B cell (primary cell): ENCODE measurements around the gene PLIN5.

Source experiments
- EZH2 ChIP-seq: IDR thresholded peaks from 2 replicates; pipeline ENCODE4 v1.6.1; 2012; ENCODE audit warnings: borderline replicate concordance, low read depth, mild to moderate bottlenecking, moderate library complexity, low read length; ENCODE audit not compliant: insufficient read depth, poor library complexity, severe bottlenecking
- TF ChIP-seq, protein P1 (sequence below): fragments of 200-600 bp; IDR thresholded peaks from one replicate; pipeline ENCODE4 v1.8.0; 2022; ENCODE audit warnings: antibody characterized with exemption, mild to moderate bottlenecking

DNA sequence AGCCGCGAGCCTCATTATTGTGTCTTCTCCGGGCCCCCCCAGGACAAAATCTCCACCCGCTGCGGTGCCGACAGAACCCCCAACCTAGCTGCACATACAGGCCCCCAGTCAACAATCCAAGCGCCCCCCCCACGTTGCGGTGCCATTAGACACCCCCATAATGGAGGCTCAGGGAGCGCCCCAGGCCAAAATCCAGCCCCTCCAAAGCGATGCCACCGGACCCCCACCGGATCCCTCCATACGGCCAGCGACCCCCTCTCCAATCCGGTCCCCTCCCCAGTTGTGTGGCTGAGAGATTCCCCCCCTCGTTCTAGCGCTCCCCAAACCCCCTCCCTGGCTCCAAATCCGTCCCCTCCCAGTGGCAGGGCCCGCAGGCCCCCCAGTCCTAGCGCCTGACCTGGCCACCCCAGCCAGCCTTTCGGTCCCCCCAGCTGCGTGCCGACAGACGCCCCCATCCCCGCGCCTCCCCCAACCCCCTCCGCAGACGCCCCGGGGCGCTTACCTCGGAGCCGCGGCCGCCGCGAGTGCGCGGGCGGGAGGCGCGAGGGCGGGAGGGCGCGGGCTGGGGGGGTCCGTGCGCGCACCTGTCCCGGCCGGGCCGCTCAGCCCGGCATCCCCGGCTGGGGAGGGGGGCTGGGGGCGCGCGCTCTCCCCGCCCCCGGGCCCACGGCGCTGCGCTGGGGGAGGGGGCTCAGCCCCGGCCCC is 46.1 kb upstream of the PLIN5 start:
- TF ChIP-seq, protein P1, sequence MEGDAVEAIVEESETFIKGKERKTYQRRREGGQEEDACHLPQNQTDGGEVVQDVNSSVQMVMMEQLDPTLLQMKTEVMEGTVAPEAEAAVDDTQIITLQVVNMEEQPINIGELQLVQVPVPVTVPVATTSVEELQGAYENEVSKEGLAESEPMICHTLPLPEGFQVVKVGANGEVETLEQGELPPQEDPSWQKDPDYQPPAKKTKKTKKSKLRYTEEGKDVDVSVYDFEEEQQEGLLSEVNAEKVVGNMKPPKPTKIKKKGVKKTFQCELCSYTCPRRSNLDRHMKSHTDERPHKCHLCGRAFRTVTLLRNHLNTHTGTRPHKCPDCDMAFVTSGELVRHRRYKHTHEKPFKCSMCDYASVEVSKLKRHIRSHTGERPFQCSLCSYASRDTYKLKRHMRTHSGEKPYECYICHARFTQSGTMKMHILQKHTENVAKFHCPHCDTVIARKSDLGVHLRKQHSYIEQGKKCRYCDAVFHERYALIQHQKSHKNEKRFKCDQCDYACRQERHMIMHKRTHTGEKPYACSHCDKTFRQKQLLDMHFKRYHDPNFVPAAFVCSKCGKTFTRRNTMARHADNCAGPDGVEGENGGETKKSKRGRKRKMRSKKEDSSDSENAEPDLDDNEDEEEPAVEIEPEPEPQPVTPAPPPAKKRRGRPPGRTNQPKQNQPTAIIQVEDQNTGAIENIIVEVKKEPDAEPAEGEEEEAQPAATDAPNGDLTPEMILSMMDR, result no peak
- peak; percentile 26 for TF ChIP-seq EZH2
